Peyer's patch (tissue), 4 donors: Measurements from ENCODE around the gene THG1L. TPM values are rescaled to one million over a fixed set of nuclear protein-coding genes. Genes with fewer than 3 reads are reported as not detected.

Experiments used
- DNase-seq, 3 donors: peaks; one replicate each; pipeline ENCODE4 v3.0.0-alpha.2; 2017 to 2019
- H3K27ac ChIP-seq, 4 donors: fragments of 200-600 bp; sonication (generic); one replicate each; pipeline ENCODE4 v1.5.1; 2016 to 2019
- H3K27me3 ChIP-seq, 2 donors: fragments of 200-600 bp; sonication (generic); one replicate each; pipeline ENCODE4 v1.5.1; 2019
- H3K36me3 ChIP-seq, 3 donors: fragments of 200-600 bp; sonication (generic); one replicate each; pipeline ENCODE4 v1.5.1; 2016 to 2019
- H3K4me1 ChIP-seq, 4 donors: fragments of 200-600 bp; sonication (generic); one replicate each; pipeline ENCODE4 v1.5.1; 2016 to 2019
- H3K4me3 ChIP-seq, 4 donors: fragments of 200-600 bp; sonication (generic); 1 replicate in 3 of 4; 2 replicates in 1 of 4; pipeline ENCODE4 v1.5.1; 2016 to 2019; ENCODE audit warnings: mild to moderate bottlenecking in 1 of 4
- H3K9me3 ChIP-seq, 4 donors: fragments of 200-600 bp; sonication (generic); one replicate each; pipeline ENCODE4 v1.5.1; 2016 to 2019; ENCODE audit warnings: mild to moderate bottlenecking in 1 of 4
- POLR2A ChIP-seq, 2 donors: fragments of 450-650 bp; IDR thresholded peaks; one replicate each; pipeline ENCODE4 v1.5.1; 2017; ENCODE audit warnings: antibody characterized with exemption in 2 of 2, mild to moderate bottlenecking in 2 of 2, moderate library complexity in 2 of 2
- total RNA-seq, 4 donors: library from RNA; depleted of rRNA; stranded (reverse); fragments of >200 nt; gene quantifications; one replicate each; pipeline ENCODE4 v1.1.0, GENCODE V29; 2016
- TF ChIP-seq, protein P1 (sequence below), 6 experiments: fragments of 450-650 bp in 4 of 6; fragments of 200-600 bp in 2 of 6; sonication (generic) in 1 of 6; IDR thresholded peaks; one replicate each; pipeline ENCODE4 v1.5.1; 2017 to 2019; ENCODE audit warnings: antibody characterized with exemption in 6 of 6, mild to moderate bottlenecking in 3 of 6, moderate library complexity in 1 of 6

THG1L gene
- total RNA-seq, 4 donors from 2014 or later, result 4.0 to 29.7 (median 8.9) TPM

DNA sequence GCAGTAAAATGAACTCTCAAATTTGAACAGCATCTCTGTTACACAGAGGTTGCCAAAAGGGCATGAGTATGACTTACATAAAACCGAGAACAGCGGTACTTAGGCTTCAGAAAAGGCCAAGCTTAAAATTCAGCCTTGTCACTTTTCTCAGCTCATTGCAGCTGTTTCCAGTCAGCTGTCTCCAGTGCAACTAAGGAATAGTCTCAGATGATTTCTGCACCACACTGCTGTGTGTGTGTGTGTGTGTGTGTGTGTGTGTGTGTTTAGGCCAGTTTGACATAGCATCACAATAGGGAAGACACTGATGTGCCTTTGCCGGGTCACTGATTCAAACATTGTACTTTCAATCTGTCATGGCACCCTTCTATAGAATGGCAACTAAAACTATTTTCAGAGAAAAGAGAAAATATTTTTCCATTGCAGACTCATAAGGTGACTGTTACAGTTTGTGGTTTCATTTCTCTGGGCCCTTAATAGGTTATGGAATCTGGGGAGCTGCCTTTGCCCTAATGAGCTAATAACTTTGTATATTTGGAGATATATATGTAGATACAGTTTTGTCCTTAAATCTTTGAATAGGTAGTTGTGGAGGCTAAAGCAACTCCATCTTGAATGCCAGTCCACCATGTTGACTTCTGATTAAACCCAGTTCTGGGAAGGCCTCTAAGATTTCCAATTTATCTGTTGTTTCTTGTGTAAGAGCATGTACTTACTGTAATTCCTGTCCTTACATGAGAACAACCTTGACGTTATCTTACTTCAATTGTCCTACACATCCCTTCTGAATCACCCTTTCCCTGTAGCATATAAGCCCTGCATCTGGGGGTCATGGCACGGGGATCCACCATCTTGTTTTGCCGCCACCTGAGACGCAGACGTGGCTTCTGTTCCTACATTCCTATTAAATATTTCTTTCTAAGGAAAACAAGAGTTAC is 16.8 kb downstream of the THG1L start:
- TF ChIP-seq, protein P1, sequence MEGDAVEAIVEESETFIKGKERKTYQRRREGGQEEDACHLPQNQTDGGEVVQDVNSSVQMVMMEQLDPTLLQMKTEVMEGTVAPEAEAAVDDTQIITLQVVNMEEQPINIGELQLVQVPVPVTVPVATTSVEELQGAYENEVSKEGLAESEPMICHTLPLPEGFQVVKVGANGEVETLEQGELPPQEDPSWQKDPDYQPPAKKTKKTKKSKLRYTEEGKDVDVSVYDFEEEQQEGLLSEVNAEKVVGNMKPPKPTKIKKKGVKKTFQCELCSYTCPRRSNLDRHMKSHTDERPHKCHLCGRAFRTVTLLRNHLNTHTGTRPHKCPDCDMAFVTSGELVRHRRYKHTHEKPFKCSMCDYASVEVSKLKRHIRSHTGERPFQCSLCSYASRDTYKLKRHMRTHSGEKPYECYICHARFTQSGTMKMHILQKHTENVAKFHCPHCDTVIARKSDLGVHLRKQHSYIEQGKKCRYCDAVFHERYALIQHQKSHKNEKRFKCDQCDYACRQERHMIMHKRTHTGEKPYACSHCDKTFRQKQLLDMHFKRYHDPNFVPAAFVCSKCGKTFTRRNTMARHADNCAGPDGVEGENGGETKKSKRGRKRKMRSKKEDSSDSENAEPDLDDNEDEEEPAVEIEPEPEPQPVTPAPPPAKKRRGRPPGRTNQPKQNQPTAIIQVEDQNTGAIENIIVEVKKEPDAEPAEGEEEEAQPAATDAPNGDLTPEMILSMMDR (IDR thresholded peaks at IDR 0.05), result no peak
- TF ChIP-seq POLR2A (IDR thresholded peaks at IDR 0.05), result no peak
- H3K27ac ChIP-seq, result no peak overlapping the region
- DNase-seq, result no peak
- H3K9me3 ChIP-seq, result no peaks in the 10 kb centered on the region
- peaks cover 0 to 16% (median 0%) of the 10 kb centered on the region in 3 donors for H3K36me3 ChIP-seq
- no peaks in the 10 kb centered on the region for H3K27me3 ChIP-seq
- peaks cover 0 to 18% (median 0%) of the 10 kb centered on the region in 4 donors for H3K4me1 ChIP-seq
- no peak overlapping the region for H3K4me3 ChIP-seq

DNA sequence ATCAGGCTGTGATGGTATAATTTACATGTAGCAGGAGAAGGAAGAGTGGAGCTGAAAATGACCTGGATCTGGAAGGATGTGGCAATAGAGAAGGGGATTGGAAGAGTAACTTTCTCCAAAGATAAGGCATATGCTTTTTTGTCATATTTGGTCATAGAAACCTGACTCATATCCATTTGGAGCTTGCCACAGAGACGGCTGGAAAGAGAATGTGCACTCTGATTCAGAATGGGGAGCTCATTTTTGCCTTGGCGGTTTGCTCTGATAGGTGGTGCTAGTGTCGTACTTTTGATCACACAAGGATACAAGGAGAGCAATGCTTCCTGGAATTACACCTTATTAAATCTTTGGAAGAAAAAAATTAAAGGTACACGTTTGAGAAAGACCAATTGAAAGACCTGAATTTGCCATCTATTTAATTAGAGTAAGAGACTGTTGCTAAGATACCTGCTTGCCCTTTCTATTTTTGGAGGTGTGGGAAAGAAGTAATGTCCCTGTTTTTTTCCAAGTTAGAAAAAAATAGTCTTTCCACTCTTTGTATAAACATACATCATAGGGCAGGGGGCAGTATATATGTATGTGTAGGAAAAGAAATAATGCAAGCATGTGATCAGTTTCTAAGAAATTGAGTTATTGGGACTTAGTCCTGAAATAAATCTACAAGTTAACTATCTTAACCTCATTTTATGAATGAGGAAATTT is 17.7 kb downstream of the THG1L start:
- Histone ChIP-seq H3K4me3 (no peak overlapping the region), H3K36me3 (peaks cover 0 to 21% (median 0%) of the 10 kb centered on the region in 3 donors), H3K9me3 (no peaks in the 10 kb centered on the region), H3K27ac (no peak overlapping the region), H3K27me3 (no peaks in the 10 kb centered on the region), H3K4me1 (peaks cover 0 to 16% (median 0%) of the 10 kb centered on the region in 4 donors)
- no peak for TF ChIP-seq POLR2A (IDR thresholded peaks at IDR 0.05)
- TF ChIP-seq, protein P1 (IDR thresholded peaks at IDR 0.05), result no peak
- DNase-seq, result no peak

DNA sequence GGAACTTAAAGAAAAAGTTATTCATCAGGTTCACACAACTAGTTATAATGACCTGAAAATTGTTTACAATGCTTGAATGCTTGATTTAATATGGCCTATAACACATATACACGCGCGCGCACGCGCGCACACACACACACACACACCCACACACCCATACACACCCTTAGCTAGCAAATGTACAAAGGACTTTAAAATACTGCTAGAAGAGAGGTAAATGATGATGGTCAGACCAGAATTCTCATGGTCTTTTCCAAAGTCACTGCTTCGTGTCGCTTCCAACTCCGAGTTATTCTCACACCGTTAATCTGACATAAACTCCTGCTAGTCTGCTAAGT is 18.2 kb downstream of the THG1L start:
- H3K9me3 ChIP-seq, result no peaks in the 10 kb centered on the region
- no peak for TF ChIP-seq POLR2A (IDR thresholded peaks at IDR 0.05)
- TF ChIP-seq, protein P1 (IDR thresholded peaks at IDR 0.05), result no peak
- peaks cover 0 to 21% (median 0%) of the 10 kb centered on the region in 3 donors for H3K36me3 ChIP-seq
- peaks cover 0 to 13% (median 0%) of the 10 kb centered on the region in 4 donors for H3K4me1 ChIP-seq
- H3K4me3 ChIP-seq, result no peak overlapping the region
- no peaks in the 10 kb centered on the region for H3K27me3 ChIP-seq
- no peak overlapping the region for H3K27ac ChIP-seq
- no peak for DNase-seq

DNA sequence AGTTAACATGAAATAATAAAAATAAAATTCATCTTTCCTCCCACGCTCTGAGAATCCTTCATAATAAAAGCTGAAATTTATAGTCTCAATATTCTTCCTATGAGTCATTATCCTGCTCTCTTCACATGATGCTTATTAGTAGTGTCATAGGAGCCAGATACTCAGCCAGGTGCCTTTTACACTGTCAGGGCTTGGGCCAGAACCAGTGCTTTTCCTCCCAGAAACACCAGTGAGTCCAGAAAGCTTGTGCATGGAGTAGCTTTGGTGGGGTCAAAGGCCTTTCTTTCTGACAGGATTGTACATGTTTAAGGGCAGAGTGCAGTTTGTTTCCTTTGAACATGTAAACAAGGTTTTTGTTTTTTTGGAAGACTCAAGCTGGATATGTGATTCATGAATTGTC is 19.1 kb downstream of the THG1L start:
- TF ChIP-seq POLR2A (IDR thresholded peaks at IDR 0.05), result no peak
- TF ChIP-seq, protein P1 (IDR thresholded peaks at IDR 0.05), result no peak
- Histone ChIP-seq H3K4me1 (peaks cover 0 to 4% (median 0%) of the 10 kb centered on the region in 4 donors), H3K27me3 (no peaks in the 10 kb centered on the region), H3K9me3 (no peaks in the 10 kb centered on the region), H3K36me3 (peaks cover 0 to 29% (median 0%) of the 10 kb centered on the region in 3 donors), H3K27ac (no peak overlapping the region), H3K4me3 (no peak overlapping the region)
- no peak for DNase-seq

DNA sequence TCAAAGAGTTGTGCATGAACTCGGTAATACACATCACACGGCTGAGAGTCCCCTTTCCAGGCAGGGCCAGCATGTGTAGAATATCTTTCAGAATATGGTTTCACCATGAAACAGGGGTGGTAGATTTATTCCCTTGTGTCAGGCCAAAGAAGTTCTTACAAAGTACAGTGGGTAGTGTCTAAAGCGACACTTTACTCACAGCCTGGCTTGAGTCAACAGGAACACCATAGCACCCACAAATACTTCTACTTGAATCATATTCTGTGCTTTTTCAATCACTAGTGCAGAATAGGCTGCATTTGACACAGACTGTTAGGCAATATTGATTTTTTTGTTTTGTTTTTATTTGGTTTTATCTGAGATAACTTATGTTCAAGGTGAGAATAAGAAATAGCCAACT is 24.9 kb downstream of the THG1L start:
- no peaks in the 10 kb centered on the region for H3K4me1 ChIP-seq
- H3K27me3 ChIP-seq, result no peaks in the 10 kb centered on the region
- DNase-seq, result no peak
- TF ChIP-seq POLR2A (IDR thresholded peaks at IDR 0.05), result no peak
- TF ChIP-seq, protein P1 (IDR thresholded peaks at IDR 0.05), result no peak
- H3K9me3 ChIP-seq, result no peaks in the 10 kb centered on the region
- peaks cover 0 to 32% (median 0%) of the 10 kb centered on the region in 3 donors for H3K36me3 ChIP-seq
- H3K27ac ChIP-seq, result no peak overlapping the region
- H3K4me3 ChIP-seq, result no peak overlapping the region
